AG04449 (cell line): ENCODE data around the gene DENND1A.
"Not testable (repeated sequence)": the region's sequence is repeated elsewhere in the genome, so short reads cannot be mapped to it uniquely, and the experiment has no call there.

Source experiments
- CTCF ChIA-PET: fragments of 350-600 bp; formaldehyde crosslinking; extraction: SDS; loops from one replicate; lab custom pipeline; 2021; ENCODE audit warnings: antibody characterized with exemption; lab: Yijun Ruan, JAX
- POLR2A ChIA-PET: fragments of 400-600, 350-600 bp; formaldehyde crosslinking; extraction: SDS; loops from one replicate; lab custom pipeline; 2020; ENCODE audit warnings: antibody characterized with exemption, inconsistent platforms; lab: Yijun Ruan, JAX
- DNase-seq: peaks from one replicate; pipeline ENCODE4 v3.0.0-alpha.2; 2010; ENCODE audit warnings: low read depth, low spot score
- H3K4me3 ChIP-seq: 2 replicates; pipeline ENCODE4 v1.5.1; 2011; ENCODE audit warnings: low read depth, mild to moderate bottlenecking, control low read depth, low read length
- TF ChIP-seq, protein P1 (sequence below): IDR thresholded peaks from one replicate; pipeline ENCODE4 v1.5.1; 2011; ENCODE audit warnings: mild to moderate bottlenecking, moderate library complexity, low read length, control low read depth, inconsistent platforms; ENCODE audit not compliant: insufficient read depth; ENCODE audit errors: missing control alignments

DENND1A gene

DNA sequence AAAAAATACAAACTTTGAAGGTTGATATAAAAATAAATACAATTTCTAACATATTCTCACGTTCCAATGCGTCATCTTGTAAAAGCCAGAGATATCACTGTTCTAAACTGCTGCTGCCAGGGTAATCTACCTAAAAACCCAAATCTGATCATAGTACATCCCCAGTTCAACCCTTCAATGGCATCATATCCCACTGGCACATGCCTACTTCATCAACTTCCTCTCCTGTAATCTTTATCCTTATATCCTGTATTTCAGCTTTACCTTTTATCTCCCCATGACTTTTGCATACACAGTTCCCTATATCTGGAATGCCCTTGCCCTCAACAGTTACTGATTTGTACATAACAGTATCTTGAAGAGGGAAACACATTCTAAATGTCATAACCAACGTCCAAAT lies 7.5 kb downstream of the DENND1A start:
- DNase-seq: no peak
- TF ChIP-seq, protein P1, sequence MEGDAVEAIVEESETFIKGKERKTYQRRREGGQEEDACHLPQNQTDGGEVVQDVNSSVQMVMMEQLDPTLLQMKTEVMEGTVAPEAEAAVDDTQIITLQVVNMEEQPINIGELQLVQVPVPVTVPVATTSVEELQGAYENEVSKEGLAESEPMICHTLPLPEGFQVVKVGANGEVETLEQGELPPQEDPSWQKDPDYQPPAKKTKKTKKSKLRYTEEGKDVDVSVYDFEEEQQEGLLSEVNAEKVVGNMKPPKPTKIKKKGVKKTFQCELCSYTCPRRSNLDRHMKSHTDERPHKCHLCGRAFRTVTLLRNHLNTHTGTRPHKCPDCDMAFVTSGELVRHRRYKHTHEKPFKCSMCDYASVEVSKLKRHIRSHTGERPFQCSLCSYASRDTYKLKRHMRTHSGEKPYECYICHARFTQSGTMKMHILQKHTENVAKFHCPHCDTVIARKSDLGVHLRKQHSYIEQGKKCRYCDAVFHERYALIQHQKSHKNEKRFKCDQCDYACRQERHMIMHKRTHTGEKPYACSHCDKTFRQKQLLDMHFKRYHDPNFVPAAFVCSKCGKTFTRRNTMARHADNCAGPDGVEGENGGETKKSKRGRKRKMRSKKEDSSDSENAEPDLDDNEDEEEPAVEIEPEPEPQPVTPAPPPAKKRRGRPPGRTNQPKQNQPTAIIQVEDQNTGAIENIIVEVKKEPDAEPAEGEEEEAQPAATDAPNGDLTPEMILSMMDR: no peak
- ChIA-PET CTCF (no interaction called here), POLR2A (no interaction called here)
- H3K4me3 ChIP-seq: no peak overlapping the region

GRCh38 chr9:123914517-123915196 lies 15.3 kb downstream of the DENND1A start:
- no peak overlapping the region for H3K4me3 ChIP-seq
- DNase-seq: no peak
- TF ChIP-seq, protein P1: no peak
- CTCF ChIA-PET: no interaction called here
- POLR2A ChIA-PET: no interaction called here

GRCh38 chr9:123912167-123912897 lies 17.6 kb downstream of the DENND1A start:
- no peak for DNase-seq
- TF ChIP-seq, protein P1: no peak
- ChIA-PET POLR2A (no interaction called here), CTCF (no interaction called here)
- no peak overlapping the region for H3K4me3 ChIP-seq

- POLR2A ChIA-PET: no interaction called here
- CTCF ChIA-PET: no interaction called here
These were observed 18.9 kb downstream of the DENND1A start for GRCh38 chr9:123911024-123911423.

DNA sequence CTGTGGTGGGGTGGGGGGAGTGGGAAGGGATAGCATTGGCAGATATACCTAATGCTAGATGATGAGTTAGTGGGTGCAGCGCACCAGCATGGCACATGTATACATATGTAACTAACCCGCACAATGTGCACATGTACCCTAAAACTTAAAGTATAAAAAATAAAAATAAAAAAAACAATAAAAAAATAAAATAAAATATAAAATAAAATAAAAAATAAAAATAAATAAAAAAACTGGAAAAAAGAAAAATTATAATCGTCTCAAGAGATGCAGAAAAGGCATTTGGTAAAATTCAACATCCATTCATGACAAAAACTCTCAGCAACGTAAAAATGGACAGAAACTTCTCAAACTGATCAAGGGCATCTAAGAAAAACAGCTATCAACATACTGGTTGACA lies 20.7 kb downstream of the DENND1A start:
- DNase-seq, CTCF ChIA-PET, H3K4me3 ChIP-seq, POLR2A ChIA-PET: not testable (repeated sequence)

More at GRCh38 chr9:123911024-123911423, 18.9 kb downstream of the DENND1A start:
- H3K4me3 ChIP-seq: no peak overlapping the region
- TF ChIP-seq, protein P1: no peak
- no peak for DNase-seq

- CTCF ChIA-PET, POLR2A ChIA-PET, H3K4me3 ChIP-seq, DNase-seq: not testable (repeated sequence)
These were observed 26.4 kb downstream of the DENND1A start for GRCh38 chr9:123903550-123903949.

DNA sequence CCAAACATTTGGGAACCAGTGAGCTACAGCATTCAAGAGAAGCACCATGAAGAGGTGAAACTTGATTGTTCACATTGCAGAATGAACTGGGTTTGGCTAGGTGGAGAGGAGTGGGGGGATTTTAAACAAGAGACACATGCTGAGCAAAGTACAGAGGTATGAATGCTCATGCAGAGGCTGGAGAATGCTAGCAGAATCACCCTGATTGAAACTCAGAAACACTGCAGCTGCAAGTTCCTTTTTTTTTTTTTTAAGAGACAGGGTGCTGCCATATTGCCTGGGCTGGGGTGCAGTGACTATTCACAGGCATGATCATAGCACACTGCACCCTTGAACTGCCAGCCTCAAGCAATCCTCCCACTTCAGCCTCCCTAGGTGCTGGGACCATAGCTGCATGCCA lies 35.1 kb downstream of the DENND1A start:
- ChIA-PET POLR2A (no interaction called here), CTCF (interaction anchor here (0.9 kb wide), 1 partner anchor 60 kb away, joined by 3 read pairs; no protein-coding TSS in a partner anchor)
- no peak overlapping the region for H3K4me3 ChIP-seq
- no peak for DNase-seq
- TF ChIP-seq, protein P1: no peak
